Endometrial microvascular endothelial cells (primary cell): ENCODE measurements around the gene HIF3A. TPM values are rescaled to one million over a fixed set of nuclear protein-coding genes. Genes with fewer than 3 reads are reported as not detected.
"Not testable (repeated sequence)": the region's sequence is repeated elsewhere in the genome, so short reads cannot be mapped to it uniquely, and the experiment has no call there.

Experiments used
- in situ Hi-C: cut with HindIII; loops from 2 replicates; pipeline ENCODE4 v1.10.0; 2017; ENCODE audit warnings: low sequenced_read_pairs, low pct_unique_long_range_greater_than_20kb; ENCODE audit errors: inconsistent ontology term
- total RNA-seq: library from RNA; depleted of rRNA; stranded (reverse); fragments of >200 nt; gene quantifications from one replicate; pipeline ENCODE4 v1.2.3, GENCODE V29; 2015; ENCODE audit errors: inconsistent ontology term

The HIF3A gene
- total RNA-seq, 1 donor from 2014 or later: 11.8 TPM

- in situ Hi-C loops: no loop called here
Measured at GRCh38 chr19:46289724-46290619, 6.9 kb upstream of the HIF3A start.

- in situ Hi-C loops: no loop called here
Measured at GRCh38 chr19:46291829-46292228, 5.0 kb upstream of the HIF3A start.

- in situ Hi-C loops: no loop called here
Measured at GRCh38 chr19:46294494-46294893, 2.3 kb upstream of the HIF3A start.

GRCh38 chr19:46295401-46296201 is 1.2 kb upstream of the HIF3A start:
- in situ Hi-C loops: no loop called here

- in situ Hi-C loops: no loop called here
Measured at GRCh38 chr19:46296202-46296480, 701 bp upstream of the HIF3A start.

GRCh38 chr19:46297700-46298478 is 1.0 kb downstream of the HIF3A start:
- in situ Hi-C loops: no loop called here

GRCh38 chr19:46298479-46299003 is 1.7 kb downstream of the HIF3A start:
- in situ Hi-C loops: no loop called here

- in situ Hi-C loops: no loop called here
Measured at GRCh38 chr19:46299004-46299509, 2.2 kb downstream of the HIF3A start.

- in situ Hi-C loops: no loop called here
Measured at GRCh38 chr19:46299695-46300094, 2.9 kb downstream of the HIF3A start.

- in situ Hi-C loops: no loop called here
Measured at GRCh38 chr19:46303322-46303690, 6.5 kb downstream of the HIF3A start.

- in situ Hi-C loops: no loop called here
Measured at GRCh38 chr19:46303691-46304397, 7.0 kb downstream of the HIF3A start.

GRCh38 chr19:46306501-46306900 is 9.7 kb downstream of the HIF3A start:
- in situ Hi-C loops: no loop called here

GRCh38 chr19:46308510-46308909 is 11.7 kb downstream of the HIF3A start:
- in situ Hi-C loops: no loop called here

- in situ Hi-C loops: no loop called here
Measured at GRCh38 chr19:46309056-46309455, 12.2 kb downstream of the HIF3A start.

- in situ Hi-C loops: no loop called here
Measured at GRCh38 chr19:46311444-46311843, 14.6 kb downstream of the HIF3A start.

- in situ Hi-C loops: not testable (repeated sequence)
Measured at GRCh38 chr19:46313540-46314469, 17.0 kb downstream of the HIF3A start.

- in situ Hi-C loops: no loop called here
Measured at GRCh38 chr19:46317339-46317738, 20.5 kb downstream of the HIF3A start.

GRCh38 chr19:46319613-46320012 is 22.8 kb downstream of the HIF3A start:
- in situ Hi-C loops: no loop called here
